Bone marrow (tissue), 2 donors: ENCODE measurements around the gene EZH2.

ENCODE experiments used
- DNase-seq, 2 donors: peaks; one replicate each; lab custom pipeline; 2025; lab: John Stamatoyannopoulos, UW

EZH2 gene

DNA sequence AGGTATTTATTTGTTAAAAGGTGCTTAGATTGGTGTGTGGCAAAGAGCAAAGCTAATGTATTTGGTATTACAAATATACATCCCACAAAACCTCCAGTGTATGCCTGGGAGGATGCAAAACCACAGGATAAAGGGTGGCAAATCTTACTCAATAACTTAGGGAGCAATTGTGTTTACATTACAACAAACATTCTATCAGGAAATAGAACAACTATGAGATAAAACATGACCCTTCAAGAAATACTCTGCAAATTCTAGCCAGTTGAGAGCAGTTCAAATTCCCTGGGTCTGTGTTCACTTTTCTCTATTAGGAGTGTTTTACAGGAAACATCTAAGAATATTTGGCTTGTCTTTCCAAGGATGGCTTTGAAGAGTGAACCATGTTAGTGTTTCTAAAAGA is 120.5 kb downstream of the EZH2 start:
- DNase-seq: no peak

- no peak for DNase-seq
These were observed 122.4 kb downstream of the EZH2 start for GRCh38 chr7:148761499-148762278.
